HG02642 (cell line): ENCODE data around the gene GATM.

Experiments
- ATAC-seq: cut with Tn5 transposase; IDR thresholded peaks from one replicate; pipeline ENCODE4 v1.9.1; 2021; ENCODE audit warnings: mild to moderate bottlenecking; ENCODE audit not compliant: unreplicated experiment, poor library complexity

GATM gene

GRCh38 chr15:45362419-45362818, 15.9 kb downstream of the GATM start:
- no peak for ATAC-seq

GRCh38 chr15:45361878-45362277, 16.5 kb downstream of the GATM start:
- no peak for ATAC-seq

GRCh38 chr15:45355860-45356259, 22.5 kb downstream of the GATM start:
- no peak for ATAC-seq

- no peak for ATAC-seq
Observed at GRCh38 chr15:45354711-45355110, 23.6 kb downstream of the GATM start.

GRCh38 chr15:45351227-45351626, 27.1 kb downstream of the GATM start:
- no peak for ATAC-seq

- ATAC-seq = no peak
Observed at GRCh38 chr15:45349623-45350022, 28.7 kb downstream of the GATM start.

GRCh38 chr15:45347989-45348388, 30.4 kb downstream of the GATM start:
- no peak for ATAC-seq

- ATAC-seq = no peak
Observed at GRCh38 chr15:45347033-45347432, 31.3 kb downstream of the GATM start.

- no peak for ATAC-seq
Observed at GRCh38 chr15:45346381-45346780, 32.0 kb downstream of the GATM start.

GRCh38 chr15:45343258-45343860, 35.0 kb downstream of the GATM start:
- no peak for ATAC-seq

GRCh38 chr15:45341790-45342189, 36.6 kb downstream of the GATM start:
- no peak for ATAC-seq

- ATAC-seq = no peak
Observed at GRCh38 chr15:45340429-45340828, 37.9 kb downstream of the GATM start.

- ATAC-seq = no peak
Observed at GRCh38 chr15:45338417-45338816, 39.9 kb downstream of the GATM start.

- no peak for ATAC-seq
Observed at GRCh38 chr15:45337224-45337623, 41.1 kb downstream of the GATM start.

GRCh38 chr15:45333550-45333949, 44.8 kb downstream of the GATM start:
- ATAC-seq = no peak

- ATAC-seq = no peak
Observed at GRCh38 chr15:45332694-45333093, 45.6 kb downstream of the GATM start.

GRCh38 chr15:45331972-45332371, 46.4 kb downstream of the GATM start:
- no peak for ATAC-seq

GRCh38 chr15:45328663-45329062, 49.7 kb downstream of the GATM start:
- no peak for ATAC-seq

- no peak for ATAC-seq
Observed at GRCh38 chr15:45326741-45327140, 51.6 kb downstream of the GATM start.

GRCh38 chr15:45326280-45326679, 52.1 kb downstream of the GATM start:
- ATAC-seq = no peak

- no peak for ATAC-seq
Observed at GRCh38 chr15:45320581-45321205, 57.7 kb downstream of the GATM start.

- ATAC-seq = no peak
Observed at GRCh38 chr15:45319472-45320214, 58.7 kb downstream of the GATM start.
